Right atrium auricular region (tissue), 2 donors: ENCODE measurements around the gene UBAP1. TPM values are rescaled to one million over a fixed set of nuclear protein-coding genes. Genes with fewer than 3 reads are reported as not detected.

ENCODE experiments used
- DNase-seq: peaks from one replicate; pipeline ENCODE4 v3.0.0-alpha.2; 2019; ENCODE audit warnings: low spot score
- H3K27ac ChIP-seq, 2 donors: fragments of 200-600 bp; sonication (generic); 1 replicate in 1 of 2; 2 replicates in 1 of 2; pipeline ENCODE4 v1.5.1; 2016 to 2019
- H3K27me3 ChIP-seq, 2 donors: fragments of 200-600 bp; sonication (generic); one replicate each; pipeline versions ENCODE4 v1.5.1 to v1.6.0; 2017 to 2019
- H3K36me3 ChIP-seq: fragments of 200-600 bp; sonication (generic); one replicate; pipeline ENCODE4 v1.5.1; 2016
- H3K4me1 ChIP-seq, 2 donors: fragments of 200-600 bp; sonication (generic); one replicate each; pipeline versions ENCODE4 v1.5.1 to v1.6.0; 2017 to 2019
- H3K4me3 ChIP-seq, 2 donors: fragments of 200-600 bp; sonication (generic); 1 replicate in 1 of 2; 2 replicates in 1 of 2; pipeline ENCODE4 v1.5.1; 2017 to 2019; ENCODE audit warnings: mild to moderate bottlenecking in 1 of 2, moderate library complexity in 1 of 2
- H3K9me3 ChIP-seq, 2 donors: fragments of 200-600 bp; sonication (generic); one replicate each; pipeline ENCODE4 v1.5.1; 2019
- total RNA-seq, 2 donors: library from RNA; depleted of rRNA; stranded (reverse); fragments of >200 nt; gene quantifications; one replicate each; pipeline ENCODE4 v1.1.0, GENCODE V29; 2016
- TF ChIP-seq, protein P1 (sequence below), 2 donors: fragments of 200-600 bp; sonication (generic); IDR thresholded peaks; one replicate each; pipeline ENCODE4 v1.5.1; 2019; ENCODE audit warnings: antibody characterized with exemption in 2 of 2

UBAP1 gene
- total RNA-seq, 2 donors from 2014 or later, result 39.4 to 46.4 TPM

DNA sequence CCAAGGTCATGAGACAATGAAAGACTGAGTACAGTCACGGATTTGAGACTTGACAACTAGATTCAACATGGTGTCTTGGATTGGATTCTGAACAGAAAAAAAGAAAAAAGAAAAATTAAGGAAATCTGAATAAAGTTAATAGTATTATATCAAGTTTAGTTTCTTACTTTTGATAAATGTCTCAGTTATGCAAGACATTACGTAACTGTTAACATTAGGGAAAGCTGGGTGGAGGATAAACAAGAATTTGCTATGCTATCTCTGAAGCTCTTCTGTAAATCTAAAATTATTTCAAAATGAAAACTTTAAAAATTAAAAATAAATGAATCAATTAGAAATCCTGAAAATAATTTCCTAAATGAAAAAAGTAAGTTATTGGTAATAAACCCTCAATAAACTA, 38.0 kb upstream of the UBAP1 start:
- no peaks in the 10 kb centered on the region for H3K4me1 ChIP-seq
- H3K36me3 ChIP-seq, result no peaks in the 10 kb centered on the region
- DNase-seq, result no peak
- H3K4me3 ChIP-seq, result no peak overlapping the region
- H3K27me3 ChIP-seq, result no peaks in the 10 kb centered on the region
- H3K9me3 ChIP-seq, result no peaks in the 10 kb centered on the region
- TF ChIP-seq, protein P1, sequence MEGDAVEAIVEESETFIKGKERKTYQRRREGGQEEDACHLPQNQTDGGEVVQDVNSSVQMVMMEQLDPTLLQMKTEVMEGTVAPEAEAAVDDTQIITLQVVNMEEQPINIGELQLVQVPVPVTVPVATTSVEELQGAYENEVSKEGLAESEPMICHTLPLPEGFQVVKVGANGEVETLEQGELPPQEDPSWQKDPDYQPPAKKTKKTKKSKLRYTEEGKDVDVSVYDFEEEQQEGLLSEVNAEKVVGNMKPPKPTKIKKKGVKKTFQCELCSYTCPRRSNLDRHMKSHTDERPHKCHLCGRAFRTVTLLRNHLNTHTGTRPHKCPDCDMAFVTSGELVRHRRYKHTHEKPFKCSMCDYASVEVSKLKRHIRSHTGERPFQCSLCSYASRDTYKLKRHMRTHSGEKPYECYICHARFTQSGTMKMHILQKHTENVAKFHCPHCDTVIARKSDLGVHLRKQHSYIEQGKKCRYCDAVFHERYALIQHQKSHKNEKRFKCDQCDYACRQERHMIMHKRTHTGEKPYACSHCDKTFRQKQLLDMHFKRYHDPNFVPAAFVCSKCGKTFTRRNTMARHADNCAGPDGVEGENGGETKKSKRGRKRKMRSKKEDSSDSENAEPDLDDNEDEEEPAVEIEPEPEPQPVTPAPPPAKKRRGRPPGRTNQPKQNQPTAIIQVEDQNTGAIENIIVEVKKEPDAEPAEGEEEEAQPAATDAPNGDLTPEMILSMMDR (IDR thresholded peaks at IDR 0.05), result no peak
- H3K27ac ChIP-seq, result peak overlapping the region in 1 of 2 donors; percentile 13

DNA sequence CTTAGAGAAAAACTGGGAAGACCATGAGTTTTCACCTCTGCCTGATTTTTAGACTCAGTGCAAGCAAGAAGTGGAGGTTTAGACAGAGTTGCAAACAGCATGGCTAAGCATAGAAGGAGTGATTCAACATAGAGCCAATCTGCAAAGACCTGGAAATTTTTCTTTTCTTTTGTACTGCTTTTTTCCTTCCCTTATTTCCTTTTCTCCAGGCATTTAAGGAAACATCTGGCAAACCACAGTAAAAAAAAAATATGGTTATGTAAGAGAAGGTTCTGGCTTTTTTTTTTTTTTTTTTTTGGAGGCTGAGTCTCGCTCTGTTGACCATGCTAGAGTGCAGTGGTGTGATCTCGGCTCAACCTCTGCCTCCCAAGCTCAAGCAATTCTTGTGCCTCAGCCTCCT, 35.7 kb upstream of the UBAP1 start:
- DNase-seq, result no peak
- Histone ChIP-seq H3K27me3 (no peaks in the 10 kb centered on the region), H3K27ac (no peak overlapping the region), H3K4me3 (no peak overlapping the region), H3K9me3 (no peaks in the 10 kb centered on the region), H3K4me1 (no peaks in the 10 kb centered on the region), H3K36me3 (no peaks in the 10 kb centered on the region)
- TF ChIP-seq, protein P1 (IDR thresholded peaks at IDR 0.05), result no peak

DNA sequence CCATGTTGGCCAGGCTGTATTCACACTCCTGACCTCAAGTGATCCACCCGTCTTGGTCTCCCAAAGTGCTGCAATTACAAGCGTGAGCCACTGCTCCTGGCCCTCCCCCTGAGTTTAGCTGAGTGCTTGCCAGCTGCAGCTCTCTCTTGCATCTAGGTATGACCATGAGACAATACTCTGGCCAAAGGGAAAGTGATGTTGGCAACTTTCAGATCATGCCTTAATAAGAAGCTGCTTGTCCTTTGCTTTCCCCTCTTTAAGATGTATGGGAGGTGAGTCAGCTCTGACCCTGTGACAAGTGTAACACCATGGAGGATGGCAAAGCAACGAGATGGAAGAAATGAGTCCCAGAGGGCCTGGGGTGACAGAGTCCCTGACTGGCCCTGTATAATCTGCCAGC, 33.7 kb upstream of the UBAP1 start:
- H3K27ac ChIP-seq, result no peak overlapping the region
- no peaks in the 10 kb centered on the region for H3K36me3 ChIP-seq
- H3K27me3 ChIP-seq, result no peaks in the 10 kb centered on the region
- no peak for DNase-seq
- TF ChIP-seq, protein P1 (IDR thresholded peaks at IDR 0.05), result no peak
- H3K4me1 ChIP-seq, result no peaks in the 10 kb centered on the region
- H3K4me3 ChIP-seq, result no peak overlapping the region
- no peaks in the 10 kb centered on the region for H3K9me3 ChIP-seq

DNA sequence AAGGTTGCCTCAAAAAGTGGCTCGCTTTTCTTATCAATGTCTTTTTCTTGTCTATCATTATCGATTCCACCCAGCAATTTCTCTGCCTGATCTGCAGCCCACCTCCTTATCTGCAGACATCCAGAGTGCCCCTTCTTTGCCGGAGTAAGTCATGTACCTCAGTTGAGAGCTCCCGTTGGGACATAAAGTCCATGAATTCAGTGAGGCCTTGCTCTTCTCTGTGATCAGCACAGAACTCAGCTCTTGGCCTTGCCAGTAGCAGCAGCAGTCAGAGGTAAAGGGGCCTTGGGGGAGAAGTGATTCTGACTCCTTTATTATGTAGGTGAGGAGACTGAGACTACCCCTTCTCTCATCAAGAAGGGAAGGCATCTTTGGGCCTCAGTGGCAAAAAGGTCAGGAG, 27.4 kb upstream of the UBAP1 start:
- H3K4me1 ChIP-seq, result no peaks in the 10 kb centered on the region
- H3K4me3 ChIP-seq, result no peak overlapping the region
- H3K27ac ChIP-seq, result no peak overlapping the region
- no peaks in the 10 kb centered on the region for H3K27me3 ChIP-seq
- H3K9me3 ChIP-seq, result no peaks in the 10 kb centered on the region
- no peaks in the 10 kb centered on the region for H3K36me3 ChIP-seq
- TF ChIP-seq, protein P1 (IDR thresholded peaks at IDR 0.05), result no peak
- no peak for DNase-seq

DNA sequence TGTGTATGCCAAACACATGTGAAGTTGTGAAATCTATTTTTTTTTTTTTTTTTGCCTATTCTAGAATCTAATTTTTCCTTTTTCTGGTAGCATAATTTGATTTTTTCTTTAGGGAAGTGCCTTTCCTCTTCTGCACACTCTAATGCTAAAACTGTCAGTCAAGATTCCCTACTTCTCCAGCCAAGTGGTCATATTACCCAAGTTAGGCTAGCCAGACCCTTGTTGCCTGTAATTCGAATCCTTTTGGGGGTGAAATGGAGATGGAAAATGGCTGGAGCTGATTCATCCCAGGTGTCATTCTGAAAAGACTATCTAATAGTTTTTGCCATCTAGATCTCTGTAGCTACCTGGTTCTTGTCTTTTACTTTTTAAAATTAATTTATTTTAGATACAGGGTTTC, 24.8 kb upstream of the UBAP1 start:
- DNase-seq, result no peak
- no peaks in the 10 kb centered on the region for H3K4me1 ChIP-seq
- TF ChIP-seq, protein P1 (IDR thresholded peaks at IDR 0.05), result no peak
- H3K27me3 ChIP-seq, result no peaks in the 10 kb centered on the region
- no peaks in the 10 kb centered on the region for H3K9me3 ChIP-seq
- H3K4me3 ChIP-seq, result no peak overlapping the region
- no peaks in the 10 kb centered on the region for H3K36me3 ChIP-seq
- no peak overlapping the region for H3K27ac ChIP-seq

DNA sequence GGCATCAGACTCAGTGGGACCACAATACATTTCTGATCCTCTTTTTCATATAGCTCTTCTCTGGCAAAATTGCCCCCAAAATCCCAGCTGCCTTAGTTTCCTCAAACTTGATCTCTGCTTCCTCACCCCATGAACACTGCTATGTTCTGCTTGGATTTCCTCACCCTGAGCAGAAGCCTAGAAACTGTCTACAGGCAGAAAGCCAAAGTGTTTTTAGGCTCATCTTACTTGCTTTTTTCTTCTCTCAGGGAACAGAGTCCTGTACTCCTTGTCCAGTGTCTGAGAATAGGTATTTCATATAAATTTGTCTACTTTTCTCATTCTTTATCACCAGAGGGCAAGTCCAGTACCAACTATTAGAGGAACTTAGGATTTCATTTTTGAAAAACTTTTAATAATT, 21.5 kb upstream of the UBAP1 start:
- no peak for DNase-seq
- Histone ChIP-seq H3K27me3 (no peaks in the 10 kb centered on the region), H3K36me3 (no peaks in the 10 kb centered on the region), H3K4me1 (no peaks in the 10 kb centered on the region), H3K9me3 (no peaks in the 10 kb centered on the region), H3K4me3 (no peak overlapping the region), H3K27ac (no peak overlapping the region)
- TF ChIP-seq, protein P1 (IDR thresholded peaks at IDR 0.05), result no peak
